ENCODE results near the gene ITPKB. TPM values are rescaled to one million over a fixed set of nuclear protein-coding genes. Genes with fewer than 3 reads are reported as not detected.

ITPKB gene
- total RNA-seq, 1 donor from 2014 or later = 10.5 TPM

DNA sequence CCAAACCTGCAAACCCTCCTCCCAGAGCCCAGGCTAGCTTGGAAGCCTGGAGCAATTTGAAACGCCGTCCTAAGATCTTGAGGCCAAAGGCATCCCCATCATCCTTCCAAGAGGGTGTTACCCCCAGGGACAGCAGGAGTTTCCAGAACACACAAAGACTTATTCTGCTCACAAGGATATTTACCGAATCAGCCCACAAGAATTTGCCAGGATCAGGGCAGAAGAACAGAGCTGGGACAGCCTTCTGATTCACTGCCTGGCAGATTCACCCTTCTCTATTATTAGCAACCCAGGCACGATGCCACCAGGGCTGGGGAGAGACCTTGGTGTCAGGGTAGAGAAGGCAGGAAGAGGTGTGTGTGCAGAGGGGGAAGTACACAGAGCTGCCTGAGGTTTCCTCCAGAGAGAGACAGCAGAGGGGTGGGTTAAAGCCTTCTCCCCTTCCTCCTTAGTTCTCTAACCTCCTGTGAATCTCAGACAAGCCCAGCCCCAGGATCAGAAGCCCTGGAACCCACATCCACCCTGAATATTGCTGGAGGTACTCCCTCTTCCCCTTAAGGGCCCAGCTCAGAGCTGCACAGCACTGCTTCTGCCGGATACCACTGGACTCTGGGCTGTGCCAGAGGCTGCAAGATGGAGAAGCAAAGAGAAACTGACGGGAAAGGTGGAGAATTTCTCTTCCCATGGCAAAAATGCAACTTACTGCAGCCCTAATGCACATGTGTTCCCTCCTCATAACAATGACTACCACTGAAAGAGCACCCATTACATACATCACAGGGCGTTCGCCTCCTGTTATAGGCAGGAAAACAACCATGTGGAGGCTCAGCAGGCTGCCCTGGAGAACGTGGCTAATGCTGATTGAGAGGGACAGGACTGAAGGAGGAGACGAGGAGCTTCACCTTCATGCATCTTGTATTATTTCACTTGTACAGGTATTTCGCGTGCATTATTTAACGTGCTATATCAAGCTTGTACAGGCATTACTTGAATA, 61.8 kb downstream of the ITPKB start:
- intact Hi-C loops (cut with DNase I) = loop anchor here (2.0 kb wide), 1 partner anchor 25 kb away; no protein-coding TSS in a partner anchor
- peak; percentile 92 for DNase-seq (ENCODE audit: low spot score)

DNA sequence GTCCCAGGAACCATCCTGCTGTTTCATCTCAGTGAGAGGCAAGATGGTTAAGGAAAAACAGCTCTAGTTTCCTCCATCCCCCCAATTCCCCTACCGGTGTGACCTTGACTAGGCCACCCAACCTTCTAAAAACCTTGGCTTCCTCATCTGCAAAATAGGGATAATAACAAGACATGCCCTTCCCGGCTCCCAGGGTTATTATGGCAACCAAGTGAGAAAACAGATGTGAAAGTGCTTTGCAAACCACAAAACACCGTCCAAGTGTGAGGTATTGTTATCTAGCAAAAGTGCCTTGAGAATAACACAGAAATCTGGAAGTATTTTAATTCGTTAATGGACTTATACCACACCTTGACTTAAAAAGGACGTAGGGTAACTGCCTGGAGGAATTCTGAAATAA, 62.7 kb downstream of the ITPKB start:
- intact Hi-C loops (cut with DNase I) = loop anchor here (2.0 kb wide), 1 partner anchor 26 kb away; no protein-coding TSS in a partner anchor

DNA sequence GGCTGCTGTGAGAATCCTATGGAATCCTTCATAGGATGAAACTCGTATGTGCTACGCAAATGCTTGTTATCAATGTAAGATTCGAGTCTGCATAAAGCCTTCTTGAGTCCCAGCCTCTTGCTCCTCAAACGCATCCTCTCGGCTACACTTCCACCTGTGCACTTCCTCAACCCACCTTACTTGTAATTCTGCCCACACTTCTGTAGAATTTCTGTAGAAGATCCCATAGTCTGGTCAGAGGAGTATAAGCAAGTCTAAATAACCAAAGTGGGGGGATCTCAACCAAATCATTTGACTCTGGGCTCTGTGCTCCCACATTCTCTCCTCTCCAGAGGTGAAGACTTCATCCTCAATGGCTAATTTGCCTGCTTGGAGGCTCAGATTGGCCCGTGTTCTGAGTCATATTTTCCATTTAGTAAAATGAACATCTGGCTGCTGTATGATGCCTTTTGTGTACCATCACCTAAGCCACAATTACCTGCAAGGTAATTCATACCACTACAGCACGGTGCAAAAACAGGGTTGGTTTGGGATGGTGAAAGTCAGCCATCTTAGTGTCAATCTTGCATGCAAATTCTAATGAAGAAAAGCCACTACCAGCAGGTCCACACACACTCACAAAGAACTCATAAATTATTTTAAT, 63.2 kb downstream of the ITPKB start:
- intact Hi-C loops (cut with DNase I) = loop anchor here (2.0 kb wide), 1 partner anchor 27 kb away; no protein-coding TSS in a partner anchor

More for the DNA sequence above, 62.7 kb downstream of the ITPKB start:
- DNase-seq (ENCODE audit: low spot score) = no peak

DNA sequence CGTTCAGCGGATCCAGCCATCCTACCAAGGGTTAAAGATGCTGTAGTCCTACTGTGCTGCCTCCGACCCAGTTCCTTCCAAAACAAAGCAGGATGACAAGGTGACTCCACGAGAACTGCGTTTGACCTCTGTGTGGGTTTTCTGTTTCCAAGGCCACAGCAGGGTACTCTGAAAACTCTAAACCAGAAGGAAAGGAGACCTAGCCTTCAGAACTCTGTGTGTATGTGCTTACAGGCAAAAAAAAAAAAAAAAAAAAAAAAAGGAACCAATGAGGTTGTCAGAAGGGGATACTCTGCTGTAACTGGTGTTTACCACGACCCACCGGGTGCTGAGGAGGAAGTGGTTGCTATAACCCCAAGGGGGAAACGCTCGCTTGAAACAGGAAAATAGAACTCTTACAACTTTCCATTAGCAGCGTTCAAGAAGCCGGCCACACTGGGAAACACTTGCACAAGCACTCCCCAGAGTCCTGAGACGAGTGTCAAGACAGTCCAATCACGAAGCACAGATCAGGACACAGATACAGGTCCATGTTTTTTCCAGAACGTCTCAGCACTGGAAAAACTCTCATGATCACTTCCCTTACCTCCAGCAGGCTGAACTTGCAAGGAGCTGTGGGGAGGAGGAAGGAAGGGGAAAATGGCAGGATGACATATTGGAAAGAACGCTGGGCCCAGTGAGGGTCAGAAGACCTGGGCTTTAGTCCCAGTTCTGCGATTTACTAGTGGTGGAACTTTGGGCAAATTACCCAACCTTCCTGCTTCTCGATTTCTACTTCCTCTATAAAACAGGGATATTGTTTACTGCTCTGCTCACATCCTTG, 64.0 kb downstream of the ITPKB start:
- intact Hi-C loops (cut with DNase I) = no loop called here
- peak; percentile 85 for DNase-seq (ENCODE audit: low spot score)

More for the DNA sequence above, 63.2 kb downstream of the ITPKB start:
- DNase-seq (ENCODE audit: low spot score) = no peak

DNA sequence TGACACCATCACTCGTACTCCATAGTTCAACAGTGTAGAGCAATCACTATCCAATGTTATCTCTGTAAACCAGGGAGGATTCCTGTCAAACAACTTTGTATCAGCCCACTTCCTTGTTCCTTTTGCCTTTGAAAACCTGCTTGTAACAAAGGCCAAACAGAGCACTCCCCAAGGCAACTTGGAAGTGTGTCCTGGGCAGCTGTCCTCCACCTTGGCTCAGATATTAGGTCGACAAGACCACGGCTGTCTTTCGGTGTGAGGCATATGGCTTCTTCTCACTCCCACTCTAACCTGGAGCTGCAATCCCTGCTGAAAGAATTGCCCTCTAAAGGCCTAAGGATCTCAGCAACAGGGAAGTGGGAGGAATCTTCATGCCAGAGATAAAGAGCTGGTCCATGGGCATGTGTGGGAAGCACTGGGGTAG, 66.7 kb downstream of the ITPKB start:
- intact Hi-C loops (cut with DNase I) = no loop called here

DNA sequence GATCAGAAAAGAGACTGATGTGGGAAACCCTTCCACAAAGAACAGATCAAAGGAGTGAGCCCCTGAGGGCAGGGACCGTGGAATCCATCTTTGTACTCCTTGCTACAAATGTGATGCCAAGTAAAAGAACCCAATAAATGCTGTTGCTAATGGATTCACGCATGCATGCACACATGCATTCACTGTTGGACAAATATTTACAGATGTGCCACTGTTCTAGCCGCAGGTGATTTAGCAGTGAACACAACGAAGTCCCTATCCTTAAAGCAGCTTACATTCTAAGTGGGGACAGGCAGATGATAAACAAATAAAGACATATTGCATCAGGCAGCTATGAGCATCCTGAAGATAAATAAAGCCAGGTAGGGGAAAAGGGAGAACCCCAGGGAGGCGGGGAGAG, 67.8 kb downstream of the ITPKB start:
- peak; percentile 29 for DNase-seq (ENCODE audit: low spot score)
- intact Hi-C loops (cut with DNase I) = no loop called here

More for the DNA sequence above, 66.7 kb downstream of the ITPKB start:
- no peak for DNase-seq (ENCODE audit: low spot score)

DNA sequence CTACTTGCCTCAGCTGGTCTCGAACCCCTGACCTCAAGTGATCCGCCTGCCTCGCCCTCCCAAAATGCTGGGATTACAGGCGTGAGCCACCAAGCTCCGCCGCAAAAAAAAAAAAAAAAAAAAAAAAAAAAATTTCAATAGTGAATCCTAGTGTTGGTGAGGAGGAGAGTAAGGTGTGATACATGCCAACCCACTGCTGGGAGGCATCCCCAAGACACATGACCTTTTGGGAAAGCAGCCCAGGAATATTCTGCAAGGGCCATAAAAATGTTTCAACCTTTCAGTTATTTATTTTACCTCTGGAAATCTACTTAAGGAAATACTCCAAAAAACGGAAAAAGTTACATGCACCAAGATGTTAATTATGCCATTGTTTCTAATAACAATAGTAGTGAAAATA, 69.0 kb downstream of the ITPKB start:
- intact Hi-C loops (cut with DNase I) = no loop called here
- DNase-seq (ENCODE audit: low spot score) = no peak

DNA sequence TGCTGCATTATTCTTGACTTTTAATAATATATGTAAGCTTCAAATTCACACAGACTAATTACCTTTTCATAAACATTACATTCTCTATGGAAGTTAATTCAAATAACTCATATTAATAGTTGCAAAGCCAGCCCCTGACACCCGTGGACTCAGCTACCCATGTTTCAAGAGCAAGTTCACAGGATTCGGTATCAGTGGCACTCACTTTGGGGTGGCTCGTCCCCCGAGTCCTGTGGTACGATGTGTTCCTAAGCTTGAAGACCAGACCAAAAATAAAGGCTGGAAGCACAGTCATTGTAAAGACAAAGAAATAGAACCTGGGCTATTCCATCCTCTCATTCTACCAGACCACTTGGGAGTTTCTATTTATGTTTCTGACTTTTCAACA, 70.9 kb downstream of the ITPKB start:
- DNase-seq (ENCODE audit: low spot score) = no peak
- intact Hi-C loops (cut with DNase I) = no loop called here

DNA sequence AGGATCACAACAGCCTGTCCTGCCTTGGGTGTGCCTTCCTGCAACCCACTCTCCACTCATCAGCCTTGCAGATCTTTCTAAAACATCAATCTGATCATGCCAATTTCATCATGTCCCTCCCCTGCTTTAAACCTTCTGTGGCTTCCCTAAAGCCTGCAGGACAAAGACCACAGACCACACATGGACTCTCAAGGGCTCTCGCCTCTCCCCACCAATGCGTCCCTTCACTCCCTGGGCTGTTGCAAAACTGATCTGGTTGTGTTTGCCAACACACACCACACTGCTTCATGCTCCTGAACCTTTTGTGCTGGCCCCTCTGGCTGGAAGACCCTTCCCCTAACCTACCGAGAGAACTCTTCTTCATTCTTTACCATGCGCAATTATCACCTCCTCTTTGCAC, 72.4 kb downstream of the ITPKB start:
- DNase-seq (ENCODE audit: low spot score) = no peak
- intact Hi-C loops (cut with DNase I) = no loop called here

DNA sequence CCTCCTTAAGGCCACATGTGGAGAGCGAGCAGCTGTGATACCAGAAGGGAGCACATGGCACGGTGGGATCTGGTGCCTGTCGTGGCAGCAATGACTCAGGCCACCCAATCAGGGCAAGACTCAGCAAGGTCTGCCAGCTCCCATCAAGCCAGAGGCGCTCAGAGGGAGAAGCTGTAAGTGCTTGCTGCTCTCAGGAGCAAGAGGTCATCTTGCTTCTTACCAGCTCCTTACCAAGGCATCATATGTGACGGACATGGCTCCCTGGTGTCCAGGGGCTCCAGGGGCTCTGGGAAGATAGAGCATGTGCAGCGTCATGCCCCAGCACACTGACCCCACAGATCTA, 72.9 kb downstream of the ITPKB start:
- DNase-seq (ENCODE audit: low spot score) = no peak
- intact Hi-C loops (cut with DNase I) = no loop called here

DNA sequence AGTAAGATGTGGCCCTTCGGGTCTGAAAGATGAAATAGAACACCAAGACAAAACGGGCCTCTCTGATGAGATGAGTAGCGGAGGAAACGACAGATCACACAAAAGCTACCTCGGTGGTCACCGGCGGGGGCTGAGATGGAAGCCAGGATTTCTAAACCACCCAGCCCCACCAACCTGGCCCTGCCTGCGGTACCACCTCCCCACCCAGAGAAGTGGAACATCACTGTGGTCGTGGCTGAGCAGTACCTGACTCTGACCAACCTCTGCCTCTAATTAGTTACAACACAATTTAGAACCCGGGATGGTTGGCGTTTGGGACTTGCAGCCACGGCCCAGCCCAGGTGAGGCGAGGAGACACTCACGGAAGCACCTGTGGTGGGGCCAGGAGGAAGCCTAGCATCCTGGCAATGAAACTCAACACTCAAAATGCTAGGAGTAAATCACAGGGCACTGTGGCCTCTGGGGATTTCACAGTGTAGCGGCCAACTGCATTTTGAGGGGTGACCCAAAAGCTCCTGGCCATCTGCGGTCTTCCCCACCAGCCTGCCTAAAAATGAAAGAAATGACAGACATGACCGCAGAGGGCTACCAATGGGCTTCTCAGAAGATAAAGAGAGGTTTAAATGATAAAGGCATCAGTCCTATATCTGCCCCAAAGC, 73.4 kb downstream of the ITPKB start:
- intact Hi-C loops (cut with DNase I) = no loop called here
- DNase-seq (ENCODE audit: low spot score) = no peak

DNA sequence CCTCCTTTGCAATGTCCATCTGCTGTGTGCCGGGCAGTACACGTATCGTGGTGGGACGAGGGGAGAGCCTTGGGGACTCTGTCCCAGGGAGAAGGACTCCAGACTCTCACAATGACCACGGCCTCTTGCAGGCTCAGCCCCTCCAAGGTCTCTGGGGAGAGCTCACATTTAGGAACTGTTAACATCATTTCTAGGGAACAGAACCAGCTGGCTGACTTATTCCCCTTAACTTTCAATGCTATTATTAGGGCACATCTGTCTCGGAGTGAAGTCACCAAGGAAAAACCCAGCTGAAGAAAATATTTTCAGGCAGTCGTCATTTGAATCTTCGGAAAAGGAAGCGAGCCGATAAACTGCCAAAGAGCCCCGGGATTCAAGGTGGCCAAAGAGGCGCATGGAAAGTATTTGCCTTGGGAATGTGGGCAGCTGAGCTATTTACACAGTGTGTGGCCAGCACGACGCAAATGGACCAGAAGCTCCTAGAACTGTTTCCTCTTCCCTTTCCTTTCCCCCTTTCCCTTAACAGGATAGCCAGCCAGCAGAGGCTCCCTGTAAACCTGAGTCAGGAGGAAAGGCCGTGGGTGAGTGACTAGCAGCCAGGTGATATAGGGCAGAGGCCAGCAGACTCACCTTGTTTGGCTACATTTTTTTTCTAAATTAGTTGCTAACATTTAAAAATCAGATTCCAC, 74.5 kb downstream of the ITPKB start:
- intact Hi-C loops (cut with DNase I) = loop anchor here (5.0 kb wide), 1 partner anchor 73 kb away; the partner anchor contains the start of gene ITPKB
- DNase-seq (ENCODE audit: low spot score) = no peak

DNA sequence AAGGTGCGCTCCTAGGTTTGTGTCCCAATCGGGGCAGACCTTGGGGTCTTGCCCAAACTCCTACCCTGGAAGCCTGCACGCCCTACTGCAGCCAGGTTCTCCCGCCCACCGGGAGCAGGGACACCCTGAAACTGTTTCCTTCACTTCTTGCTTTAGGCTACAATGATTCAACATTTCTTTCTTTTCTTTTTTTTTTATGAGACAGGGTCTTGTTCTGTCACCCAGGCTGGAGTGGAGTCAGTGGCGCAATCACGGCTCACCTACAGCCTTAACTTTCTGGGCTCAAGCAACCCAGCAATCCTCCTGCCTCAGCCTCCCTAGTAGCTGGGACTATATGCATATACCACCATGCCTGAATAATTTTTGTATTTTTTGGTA, 75.8 kb downstream of the ITPKB start:
- intact Hi-C loops (cut with DNase I) = loop anchor here (5.0 kb wide), 1 partner anchor 74 kb away; the partner anchor contains the start of gene ITPKB
- DNase-seq (ENCODE audit: low spot score) = no peak

DNA sequence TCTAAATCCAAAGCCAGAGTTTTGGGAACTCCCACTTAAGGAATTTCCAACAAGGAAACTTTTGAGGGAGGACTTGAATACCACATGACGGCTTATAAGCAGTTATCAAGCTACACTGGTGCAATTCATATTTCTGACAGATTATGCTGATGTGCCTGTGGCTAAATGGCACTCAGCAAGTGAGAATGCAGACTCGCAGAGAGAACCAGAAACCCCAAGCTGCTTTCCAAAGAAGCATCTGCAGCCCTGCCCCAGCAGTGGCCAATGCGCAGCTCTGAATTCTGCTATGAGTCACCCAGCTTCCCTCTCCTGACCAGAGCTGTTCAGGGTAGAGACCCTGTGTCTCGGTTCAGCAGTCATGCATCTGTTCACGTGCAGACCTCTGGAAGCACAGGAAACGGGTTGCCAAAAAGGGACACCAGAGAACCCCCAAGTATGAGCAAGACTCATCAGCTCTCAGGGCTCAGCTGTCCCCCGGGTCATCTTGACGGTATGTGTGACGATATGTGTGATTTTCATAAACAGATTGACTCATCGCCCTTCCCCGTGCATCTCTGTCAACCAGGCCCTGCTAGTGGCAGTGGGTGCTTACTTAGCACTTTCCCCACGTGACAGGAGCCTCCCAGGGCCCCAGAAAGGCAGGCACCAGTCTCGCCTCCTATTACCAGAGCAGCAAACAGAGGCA, 76.3 kb downstream of the ITPKB start:
- intact Hi-C loops (cut with DNase I) = loop anchor here (5.0 kb wide), 1 partner anchor 75 kb away; the partner anchor contains the start of gene ITPKB

DNA sequence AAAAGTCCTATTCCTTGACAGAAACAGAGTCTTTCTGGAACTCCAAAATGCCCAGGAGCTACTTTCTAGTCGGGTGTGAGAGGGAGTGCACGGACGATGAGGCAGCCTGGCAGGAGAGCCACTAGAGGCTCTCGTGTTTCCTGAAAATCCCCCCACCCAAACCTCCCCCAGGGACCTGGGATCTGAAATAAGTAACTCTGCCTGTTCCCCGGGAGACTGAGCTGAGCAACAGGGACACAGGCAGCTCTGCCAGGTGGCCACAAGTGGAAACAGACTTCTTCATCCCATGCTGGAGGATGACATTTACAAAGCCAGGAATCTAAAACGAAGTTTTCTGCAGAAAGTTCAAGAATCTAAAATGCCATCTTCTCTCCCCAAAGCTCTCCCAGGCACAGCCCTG, 77.1 kb downstream of the ITPKB start:
- intact Hi-C loops (cut with DNase I) = loop anchor here (2.0 to 5.0 kb wide), 2 partner anchors 41 to 75 kb away; partner anchors contain the start of gene ITPKB
- DNase-seq (ENCODE audit: low spot score) = no peak

More for the DNA sequence above, 76.3 kb downstream of the ITPKB start:
- DNase-seq (ENCODE audit: low spot score) = peak; percentile 86

DNA sequence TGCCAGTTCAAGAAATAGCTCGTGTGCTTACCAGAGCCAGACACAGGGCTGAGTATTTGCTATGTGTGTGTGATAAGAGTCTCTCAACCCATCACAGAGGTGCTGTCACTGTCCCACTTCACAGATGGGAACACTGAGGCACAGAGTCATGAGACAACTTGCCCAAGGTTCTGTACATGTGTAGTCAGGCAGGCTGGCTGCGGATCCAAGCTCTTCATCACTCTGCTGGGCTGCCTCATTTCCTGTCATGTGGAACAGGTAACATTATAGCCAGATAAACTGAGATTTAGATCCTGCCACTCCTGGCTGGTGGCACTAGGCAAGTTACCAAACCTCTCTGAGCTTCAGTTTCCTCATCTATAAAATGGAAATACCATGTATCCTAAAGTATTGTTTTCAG, 77.8 kb downstream of the ITPKB start:
- intact Hi-C loops (cut with DNase I) = loop anchor here (2.0 to 5.0 kb wide), 2 partner anchors 42 to 76 kb away; partner anchors contain the start of gene ITPKB
- DNase-seq (ENCODE audit: low spot score) = no peak

DNA sequence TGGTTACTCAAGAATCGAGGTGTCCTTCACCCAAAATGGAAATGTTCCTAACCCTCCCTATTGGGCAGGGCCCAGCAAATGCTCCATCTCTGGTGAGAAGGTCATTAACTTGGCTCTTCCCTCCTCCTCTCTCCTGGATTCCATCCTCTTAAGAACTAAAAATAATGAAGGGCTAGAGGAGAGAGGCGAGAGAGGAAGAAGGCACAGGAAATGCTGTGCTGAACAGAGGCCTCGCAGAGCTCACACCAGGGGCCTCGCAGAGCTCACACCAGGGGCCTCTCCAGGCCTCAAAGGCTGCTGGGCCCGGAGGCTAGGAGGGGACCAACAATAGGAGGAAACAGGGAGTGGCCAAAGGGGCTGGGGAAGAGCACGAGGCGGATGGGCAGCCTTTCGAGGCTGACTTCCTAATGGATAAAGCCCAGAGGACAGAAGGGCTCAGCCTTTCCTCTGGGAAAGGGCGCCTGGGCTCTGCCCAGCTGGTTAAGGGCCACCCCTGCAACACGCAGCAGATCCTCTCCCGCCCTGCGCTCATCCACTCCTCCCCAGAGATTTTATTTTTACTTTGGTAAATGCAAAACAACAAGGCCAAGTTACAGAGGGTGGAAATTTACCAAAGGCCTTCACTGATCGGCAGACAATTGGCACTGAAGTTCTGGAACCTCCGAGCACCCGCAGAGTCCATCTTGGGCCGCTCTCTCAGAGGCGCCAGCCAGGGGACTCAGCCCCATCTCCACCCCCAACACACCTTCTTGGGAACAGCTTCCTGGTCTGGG, 78.5 kb downstream of the ITPKB start:
- no peak for DNase-seq (ENCODE audit: low spot score)

More for the DNA sequence above, 78.5 kb downstream of the ITPKB start:
- intact Hi-C loops (cut with DNase I) = loop anchor here (2.0 to 5.0 kb wide), 2 partner anchors 42 to 77 kb away; partner anchors contain the start of gene ITPKB
